Panc1 (cell line): ENCODE measurements around the gene WNT9A. TPM values are rescaled to one million over a fixed set of nuclear protein-coding genes. Genes with fewer than 3 reads are reported as not detected.
A peak's percentile ranks its signal among the peaks of the same experiment; 100 is the strongest.

Experiments used
- ATAC-seq: fragments of 200-7000 bp; cut with Tn5 transposase; 2 replicates; pipeline ENCODE4 v1.9.1; 2020; ENCODE audit warnings: mild to moderate bottlenecking, moderate library complexity
- BruUV-seq: library from RNA; stranded (reverse); fragments of 400-500 nt; replicated peaks from 2 replicates; lab custom pipeline; 2021; lab: Mats Ljungman, UMichigan
- CTCF ChIA-PET: fragments of 300-600 bp; sonication (Branson Sonifier 250); formaldehyde crosslinking; loops from one replicate; lab custom pipeline; 2022; ENCODE audit warnings: antibody characterized with exemption; lab: Charles Lee
- POLR2A ChIA-PET: fragments of 300-600 bp; sonication (Branson Sonifier 250); formaldehyde crosslinking; loops from one replicate; lab custom pipeline; 2022; ENCODE audit warnings: antibody characterized with exemption; lab: Charles Lee
- DNase-seq: peaks from one replicate; pipeline ENCODE4 v3.0.0-alpha.2; 2010; ENCODE audit warnings: low read depth, low spot score
- H3K27ac ChIP-seq: 2 replicates; pipeline ENCODE4 v1.5.1; 2011; ENCODE audit warnings: mild to moderate bottlenecking, low read length, inconsistent platforms
- H3K27me3 ChIP-seq: fragments of 200-500 bp; sonication (Bioruptor generic); 2 replicates; pipeline ENCODE4 v1.6.0; 2014; ENCODE audit warnings: low read length, inconsistent platforms; ENCODE audit not compliant: control insufficient read depth, insufficient read depth
- H3K36me3 ChIP-seq: fragments of 200-500 bp; sonication (Bioruptor generic); 2 replicates; pipeline ENCODE4 v1.5.1; 2014; ENCODE audit warnings: inconsistent platforms, mild to moderate bottlenecking, low read length, moderate library complexity; ENCODE audit not compliant: control insufficient read depth, insufficient read depth
- H3K4me1 ChIP-seq: 2 replicates; pipeline ENCODE4 v1.5.1; 2011; ENCODE audit warnings: inconsistent platforms, mild to moderate bottlenecking, low read length, moderate library complexity; ENCODE audit not compliant: control insufficient read depth, insufficient read depth
- H3K4me3 ChIP-seq, 2 experiments: 2 replicates each; pipeline ENCODE4 v1.5.1; 2011 to 2012; ENCODE audit warnings: low read depth in 2 of 2, low read length in 2 of 2, mild to moderate bottlenecking in 2 of 2, inconsistent platforms in 1 of 2, moderate library complexity in 1 of 2
- H3K9me3 ChIP-seq: fragments of 200-500 bp; sonication (Bioruptor generic); 2 replicates; pipeline ENCODE4 v1.5.1; 2014; ENCODE audit warnings: low read depth, mild to moderate bottlenecking, inconsistent platforms, low read length, moderate library complexity; ENCODE audit not compliant: control insufficient read depth, insufficient read depth
- POLR2AphosphoS5 ChIP-seq: IDR thresholded peaks from 2 replicates; pipeline ENCODE4 v1.6.1; 2012; ENCODE audit warnings: mild to moderate bottlenecking, low read depth, low read length, moderate library complexity
- SIN3A ChIP-seq: IDR thresholded peaks from 2 replicates; pipeline ENCODE4 v1.6.1; 2012; ENCODE audit warnings: low read depth, mild to moderate bottlenecking, low read length, moderate library complexity, borderline replicate concordance; ENCODE audit not compliant: insufficient read depth
- TCF7L2 ChIP-seq: IDR thresholded peaks from 2 replicates; pipeline ENCODE4 v1.6.1; 2011; ENCODE audit warnings: mild to moderate bottlenecking, low read depth, low read length, inconsistent platforms
- in situ Hi-C: cut with HindIII; loops from 2 replicates; pipeline ENCODE4 v1.10.0; 2016; ENCODE audit warnings: low sequenced_read_pairs, low pct_unique_long_range_greater_than_20kb
- intact Hi-C: fragments of 100-400 bp; cut with micrococcal nuclease; formaldehyde crosslinking; loops from one replicate; pipeline ENCODE4 v1.10.0; 2022; ENCODE audit not compliant: unreplicated experiment
- total RNA-seq: library from RNA; stranded (reverse); gene quantifications from one replicate; pipeline ENCODE4 v1.2.1, GENCODE V29; 2021; ENCODE audit not compliant: unreplicated experiment
- TF ChIP-seq, protein P1 (sequence below), 2 experiments: IDR thresholded peaks; 2 replicates each; pipeline ENCODE4 v1.6.1; 2011 to 2012; ENCODE audit warnings: low read depth in 2 of 2, control low read depth in 1 of 2, low read length in 1 of 2, mild to moderate bottlenecking in 1 of 2, moderate library complexity in 1 of 2; ENCODE audit not compliant: insufficient read depth in 1 of 2
- TF ChIP-seq, protein P2 (sequence below): fragments of 450-650 bp; IDR thresholded peaks from 2 replicates; pipeline ENCODE4 v1.5.1; 2017; ENCODE audit warnings: mild to moderate bottlenecking

The WNT9A gene
- total RNA-seq, 1 experiment from 2014 or later = 26.5 TPM

- ChIA-PET POLR2A (no interaction called here), CTCF (no interaction called here)
- BruUV-seq = no TSS peak
- TF ChIP-seq, protein P1, sequence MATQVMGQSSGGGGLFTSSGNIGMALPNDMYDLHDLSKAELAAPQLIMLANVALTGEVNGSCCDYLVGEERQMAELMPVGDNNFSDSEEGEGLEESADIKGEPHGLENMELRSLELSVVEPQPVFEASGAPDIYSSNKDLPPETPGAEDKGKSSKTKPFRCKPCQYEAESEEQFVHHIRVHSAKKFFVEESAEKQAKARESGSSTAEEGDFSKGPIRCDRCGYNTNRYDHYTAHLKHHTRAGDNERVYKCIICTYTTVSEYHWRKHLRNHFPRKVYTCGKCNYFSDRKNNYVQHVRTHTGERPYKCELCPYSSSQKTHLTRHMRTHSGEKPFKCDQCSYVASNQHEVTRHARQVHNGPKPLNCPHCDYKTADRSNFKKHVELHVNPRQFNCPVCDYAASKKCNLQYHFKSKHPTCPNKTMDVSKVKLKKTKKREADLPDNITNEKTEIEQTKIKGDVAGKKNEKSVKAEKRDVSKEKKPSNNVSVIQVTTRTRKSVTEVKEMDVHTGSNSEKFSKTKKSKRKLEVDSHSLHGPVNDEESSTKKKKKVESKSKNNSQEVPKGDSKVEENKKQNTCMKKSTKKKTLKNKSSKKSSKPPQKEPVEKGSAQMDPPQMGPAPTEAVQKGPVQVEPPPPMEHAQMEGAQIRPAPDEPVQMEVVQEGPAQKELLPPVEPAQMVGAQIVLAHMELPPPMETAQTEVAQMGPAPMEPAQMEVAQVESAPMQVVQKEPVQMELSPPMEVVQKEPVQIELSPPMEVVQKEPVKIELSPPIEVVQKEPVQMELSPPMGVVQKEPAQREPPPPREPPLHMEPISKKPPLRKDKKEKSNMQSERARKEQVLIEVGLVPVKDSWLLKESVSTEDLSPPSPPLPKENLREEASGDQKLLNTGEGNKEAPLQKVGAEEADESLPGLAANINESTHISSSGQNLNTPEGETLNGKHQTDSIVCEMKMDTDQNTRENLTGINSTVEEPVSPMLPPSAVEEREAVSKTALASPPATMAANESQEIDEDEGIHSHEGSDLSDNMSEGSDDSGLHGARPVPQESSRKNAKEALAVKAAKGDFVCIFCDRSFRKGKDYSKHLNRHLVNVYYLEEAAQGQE (IDR thresholded peaks at IDR 0.05; ENCODE audit: insufficient read depth in 1 of 2, low read depth in 2 of 2, low read length in 1 of 2) = no peak
- TF ChIP-seq POLR2AphosphoS5 = no peak
- TF ChIP-seq SIN3A = no peak
- TF ChIP-seq TCF7L2 = no peak
- TF ChIP-seq, protein P2, sequence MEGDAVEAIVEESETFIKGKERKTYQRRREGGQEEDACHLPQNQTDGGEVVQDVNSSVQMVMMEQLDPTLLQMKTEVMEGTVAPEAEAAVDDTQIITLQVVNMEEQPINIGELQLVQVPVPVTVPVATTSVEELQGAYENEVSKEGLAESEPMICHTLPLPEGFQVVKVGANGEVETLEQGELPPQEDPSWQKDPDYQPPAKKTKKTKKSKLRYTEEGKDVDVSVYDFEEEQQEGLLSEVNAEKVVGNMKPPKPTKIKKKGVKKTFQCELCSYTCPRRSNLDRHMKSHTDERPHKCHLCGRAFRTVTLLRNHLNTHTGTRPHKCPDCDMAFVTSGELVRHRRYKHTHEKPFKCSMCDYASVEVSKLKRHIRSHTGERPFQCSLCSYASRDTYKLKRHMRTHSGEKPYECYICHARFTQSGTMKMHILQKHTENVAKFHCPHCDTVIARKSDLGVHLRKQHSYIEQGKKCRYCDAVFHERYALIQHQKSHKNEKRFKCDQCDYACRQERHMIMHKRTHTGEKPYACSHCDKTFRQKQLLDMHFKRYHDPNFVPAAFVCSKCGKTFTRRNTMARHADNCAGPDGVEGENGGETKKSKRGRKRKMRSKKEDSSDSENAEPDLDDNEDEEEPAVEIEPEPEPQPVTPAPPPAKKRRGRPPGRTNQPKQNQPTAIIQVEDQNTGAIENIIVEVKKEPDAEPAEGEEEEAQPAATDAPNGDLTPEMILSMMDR = no peak
- Histone ChIP-seq H3K4me3 (no peak overlapping the region), H3K9me3 (no peaks in the 10 kb centered on the region), H3K36me3 (no peaks in the 10 kb centered on the region), H3K4me1 (peaks cover 14% of the 10 kb centered on the region), H3K27me3 (no peaks in the 10 kb centered on the region), H3K27ac (no peak overlapping the region)
- no peak for ATAC-seq
- intact Hi-C loops (no loop called here), in situ Hi-C loops (no loop called here)
- no peak for DNase-seq
Observed at GRCh38 chr1:227884370-227885134, 63.2 kb downstream of the WNT9A start.

- Histone ChIP-seq H3K4me3 (no peak overlapping the region), H3K27ac (no peak overlapping the region), H3K4me1 (peaks cover 14% of the 10 kb centered on the region), H3K36me3 (no peaks in the 10 kb centered on the region), H3K9me3 (no peaks in the 10 kb centered on the region), H3K27me3 (peaks cover 4% of the 10 kb centered on the region; the same call in 1 of the 2 replicates)
- TF ChIP-seq TCF7L2 = no peak
- TF ChIP-seq, protein P1 (IDR thresholded peaks at IDR 0.05; ENCODE audit: insufficient read depth in 1 of 2, low read depth in 2 of 2, low read length in 1 of 2) = no peak
- TF ChIP-seq SIN3A = no peak
- TF ChIP-seq, protein P2 = no peak
- TF ChIP-seq POLR2AphosphoS5 = no peak
- no peak for DNase-seq
- BruUV-seq = no TSS peak
- intact Hi-C loops (no loop called here), in situ Hi-C loops (no loop called here)
- ATAC-seq = 0 out of 2 replicates have a peak, but pooled peaks have one; percentile 16
- ChIA-PET POLR2A (no interaction called here), CTCF (no interaction called here)
Observed at GRCh38 chr1:227883641-227884301, 64.0 kb downstream of the WNT9A start.
